ENCODE data around the gene ZNF587. TPM values are rescaled to one million over a fixed set of nuclear protein-coding genes. Genes with fewer than 3 reads are reported as not detected.
"Not testable (repeated sequence)": the region's sequence is repeated elsewhere in the genome, so short reads cannot be mapped to it uniquely, and the experiment has no call there.

Gene ZNF587
- total and polyA plus RNA-seq, 9 donors = 7.5 to 20.6 (median 12.8) TPM

- not testable (repeated sequence) for H3K27ac ChIP-seq (ENCODE audit: low read length); H3K9me3 ChIP-seq (replicated peaks; ENCODE audit: control insufficient read depth, low read depth, low read length); H3K4me3 ChIP-seq (ENCODE audit: low read length); H3K36me3 ChIP-seq (ENCODE audit: control insufficient read depth, insufficient read depth, low read length); H3K4me1 ChIP-seq (ENCODE audit: control insufficient read depth, insufficient read depth, low read length); DNase-seq; H3K27me3 ChIP-seq (ENCODE audit: control insufficient read depth, insufficient read depth, low read length)
- WGBS (ENCODE audit: insufficient coverage) = no CpG with 5 or more reads among the region's 3 CpGs
These were observed 28.6 kb upstream of the ZNF587 start for GRCh38 chr19:57821095-57821494.

GRCh38 chr19:57821501-57821900, 28.2 kb upstream of the ZNF587 start:
- H3K9me3 ChIP-seq (replicated peaks; ENCODE audit: control insufficient read depth, low read depth, low read length); H3K27me3 ChIP-seq (ENCODE audit: control insufficient read depth, insufficient read depth, low read length); H3K4me1 ChIP-seq (ENCODE audit: control insufficient read depth, insufficient read depth, low read length); H3K4me3 ChIP-seq (ENCODE audit: low read length); DNase-seq; H3K27ac ChIP-seq (ENCODE audit: low read length); H3K36me3 ChIP-seq (ENCODE audit: control insufficient read depth, insufficient read depth, low read length): not testable (repeated sequence)
- WGBS (ENCODE audit: insufficient coverage) = 92% methylated on average over 2 of the region's 3 CpGs

DNA sequence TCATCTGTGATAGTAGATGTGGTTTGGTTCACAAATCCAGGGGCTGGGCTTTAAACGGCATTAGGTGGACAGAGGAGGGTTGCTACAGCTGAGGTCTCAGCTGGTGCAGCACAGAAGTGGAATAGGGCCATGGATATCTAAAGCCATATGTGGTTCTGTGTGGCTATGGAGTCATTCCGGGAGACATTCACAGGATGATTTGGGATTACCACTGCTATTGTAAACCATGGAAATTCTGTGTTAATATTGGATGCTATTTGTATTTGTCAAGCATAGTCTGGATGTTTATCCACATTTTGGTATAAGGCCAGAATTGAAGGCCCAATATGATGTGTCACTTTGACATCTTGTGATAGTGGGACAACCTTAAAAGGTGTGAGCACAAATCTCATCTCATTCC, 26.5 kb upstream of the ZNF587 start:
- not testable (repeated sequence) for H3K9me3 ChIP-seq (replicated peaks; ENCODE audit: control insufficient read depth, low read depth, low read length); DNase-seq; H3K27me3 ChIP-seq (ENCODE audit: control insufficient read depth, insufficient read depth, low read length); H3K27ac ChIP-seq (ENCODE audit: low read length); H3K4me1 ChIP-seq (ENCODE audit: control insufficient read depth, insufficient read depth, low read length); H3K36me3 ChIP-seq (ENCODE audit: control insufficient read depth, insufficient read depth, low read length); H3K4me3 ChIP-seq (ENCODE audit: low read length)
- WGBS (ENCODE audit: insufficient coverage) = no CpG with 5 or more reads among the region's 2 CpGs

GRCh38 chr19:57823608-57824007, 26.1 kb upstream of the ZNF587 start:
- not testable (repeated sequence) for H3K4me3 ChIP-seq (ENCODE audit: low read length); H3K27me3 ChIP-seq (ENCODE audit: control insufficient read depth, insufficient read depth, low read length); H3K4me1 ChIP-seq (ENCODE audit: control insufficient read depth, insufficient read depth, low read length); H3K27ac ChIP-seq (ENCODE audit: low read length); DNase-seq; H3K9me3 ChIP-seq (replicated peaks; ENCODE audit: control insufficient read depth, low read depth, low read length); H3K36me3 ChIP-seq (ENCODE audit: control insufficient read depth, insufficient read depth, low read length)
- WGBS (ENCODE audit: insufficient coverage) = 93% methylated on average over 4 of the region's 4 CpGs

GRCh38 chr19:57825511-57825910, 24.1 kb upstream of the ZNF587 start:
- Histone ChIP-seq H3K4me3 (ENCODE audit: low read length) (no peak overlapping the region), H3K27me3 (ENCODE audit: control insufficient read depth, insufficient read depth, low read length) (no peaks in the 10 kb centered on the region), H3K36me3 (ENCODE audit: control insufficient read depth, insufficient read depth, low read length) (no peaks in the 10 kb centered on the region), H3K9me3 (replicated peaks; ENCODE audit: control insufficient read depth, low read depth, low read length) (no peaks in the 10 kb centered on the region), H3K4me1 (ENCODE audit: control insufficient read depth, insufficient read depth, low read length) (peaks cover 11% of the 10 kb centered on the region), H3K27ac (ENCODE audit: low read length) (no peak overlapping the region)
- no peak for DNase-seq
- WGBS (ENCODE audit: insufficient coverage) = 100% methylated on average over 1 of the region's 6 CpGs

- no CpG with 5 or more reads among the region's 5 CpGs for WGBS (ENCODE audit: insufficient coverage)
- Histone ChIP-seq H3K4me1 (ENCODE audit: control insufficient read depth, insufficient read depth, low read length) (peaks cover 11% of the 10 kb centered on the region), H3K27ac (ENCODE audit: low read length) (no peak overlapping the region), H3K9me3 (replicated peaks; ENCODE audit: control insufficient read depth, low read depth, low read length) (no peaks in the 10 kb centered on the region), H3K27me3 (ENCODE audit: control insufficient read depth, insufficient read depth, low read length) (no peaks in the 10 kb centered on the region), H3K36me3 (ENCODE audit: control insufficient read depth, insufficient read depth, low read length) (no peaks in the 10 kb centered on the region), H3K4me3 (ENCODE audit: low read length) (no peak overlapping the region)
- no peak for DNase-seq
These were observed 20.3 kb upstream of the ZNF587 start for GRCh38 chr19:57829316-57829715.

GRCh38 chr19:57830071-57830602, 19.5 kb upstream of the ZNF587 start, which contains the start of gene ZNF587B:
Gene ZNF587B (plus strand): TSS chr19:57830299. CDS start chr19:57830529, 230 bp downstream.
- Histone ChIP-seq H3K9me3 (replicated peaks; ENCODE audit: control insufficient read depth, low read depth, low read length) (no peaks in the 10 kb centered on the region), H3K27me3 (ENCODE audit: control insufficient read depth, insufficient read depth, low read length) (no peaks in the 10 kb centered on the region), H3K4me3 (ENCODE audit: low read length) (peak within 1 kb of the TSS; percentile 55), H3K4me1 (ENCODE audit: control insufficient read depth, insufficient read depth, low read length) (peaks cover 11% of the 10 kb centered on the region), H3K36me3 (ENCODE audit: control insufficient read depth, insufficient read depth, low read length) (no peaks in the 10 kb centered on the region), H3K27ac (ENCODE audit: low read length) (peak within 1 kb of the TSS; percentile 84)
- WGBS (ENCODE audit: insufficient coverage) = 7% methylated on average over 12 of the region's 22 CpGs
- peak; percentile 68 for DNase-seq

DNA sequence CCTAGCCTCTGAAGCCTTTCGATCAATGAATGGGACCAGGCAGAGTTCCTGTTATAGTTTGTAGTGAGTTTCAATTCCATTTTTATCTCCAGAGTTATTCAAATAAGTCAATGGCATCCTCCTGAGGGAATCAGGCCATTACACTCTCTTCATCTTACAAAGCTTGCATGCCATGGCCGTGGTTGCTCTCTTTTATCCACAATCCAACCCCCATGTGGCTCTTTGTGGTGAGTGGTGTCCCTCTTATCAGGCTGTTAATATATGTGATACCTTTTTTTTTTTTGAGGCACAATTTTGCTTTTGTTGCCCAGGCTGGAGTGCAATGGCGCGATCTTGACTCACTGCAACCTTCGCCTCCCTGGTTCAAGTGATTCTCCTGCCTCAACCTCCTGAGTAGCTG, 12.7 kb upstream of the ZNF587 start:
- H3K27me3 ChIP-seq (ENCODE audit: control insufficient read depth, insufficient read depth, low read length); H3K9me3 ChIP-seq (replicated peaks; ENCODE audit: control insufficient read depth, low read depth, low read length); H3K4me3 ChIP-seq (ENCODE audit: low read length); H3K27ac ChIP-seq (ENCODE audit: low read length); H3K4me1 ChIP-seq (ENCODE audit: control insufficient read depth, insufficient read depth, low read length); DNase-seq; H3K36me3 ChIP-seq (ENCODE audit: control insufficient read depth, insufficient read depth, low read length): not testable (repeated sequence)
- WGBS (ENCODE audit: insufficient coverage) = 100% methylated on average over 1 of the region's 5 CpGs

GRCh38 chr19:57838622-57839191, 11.0 kb upstream of the ZNF587 start:
- H3K27ac ChIP-seq (ENCODE audit: low read length); DNase-seq; H3K4me3 ChIP-seq (ENCODE audit: low read length); H3K4me1 ChIP-seq (ENCODE audit: control insufficient read depth, insufficient read depth, low read length); H3K9me3 ChIP-seq (replicated peaks; ENCODE audit: control insufficient read depth, low read depth, low read length); H3K27me3 ChIP-seq (ENCODE audit: control insufficient read depth, insufficient read depth, low read length): not testable (repeated sequence)
- WGBS (ENCODE audit: insufficient coverage) = 93% methylated on average over 2 of the region's 5 CpGs
- peaks cover 14% of the 10 kb centered on the region for H3K36me3 ChIP-seq (ENCODE audit: control insufficient read depth, insufficient read depth, low read length)

- Histone ChIP-seq H3K27me3 (ENCODE audit: control insufficient read depth, insufficient read depth, low read length) (no peaks in the 10 kb centered on the region), H3K36me3 (ENCODE audit: control insufficient read depth, insufficient read depth, low read length) (peaks cover 22% of the 10 kb centered on the region), H3K4me3 (ENCODE audit: low read length) (no peak overlapping the region), H3K4me1 (ENCODE audit: control insufficient read depth, insufficient read depth, low read length) (no peaks in the 10 kb centered on the region), H3K9me3 (replicated peaks; ENCODE audit: control insufficient read depth, low read depth, low read length) (no peaks in the 10 kb centered on the region), H3K27ac (ENCODE audit: low read length) (no peak overlapping the region)
- 86% methylated on average over 3 of the region's 6 CpGs for WGBS (ENCODE audit: insufficient coverage)
- DNase-seq = no peak
These were observed 8.4 kb upstream of the ZNF587 start for GRCh38 chr19:57841122-57841763.
